ENCODE measurements around the gene AP2A1.
"Not testable (repeated sequence)": the region's sequence is repeated elsewhere in the genome, so short reads cannot be mapped to it uniquely, and the experiment has no call there.

The AP2A1 gene

GRCh38 chr19:49766930-49767299 is at the start of gene AP2A1:
Gene AP2A1, plus strand, starts transcription at chr19:49767001. Its CDS starts 133 bp downstream, at chr19:49767134.
- no peak for DNase-seq (ENCODE audit: low read depth)

DNA sequence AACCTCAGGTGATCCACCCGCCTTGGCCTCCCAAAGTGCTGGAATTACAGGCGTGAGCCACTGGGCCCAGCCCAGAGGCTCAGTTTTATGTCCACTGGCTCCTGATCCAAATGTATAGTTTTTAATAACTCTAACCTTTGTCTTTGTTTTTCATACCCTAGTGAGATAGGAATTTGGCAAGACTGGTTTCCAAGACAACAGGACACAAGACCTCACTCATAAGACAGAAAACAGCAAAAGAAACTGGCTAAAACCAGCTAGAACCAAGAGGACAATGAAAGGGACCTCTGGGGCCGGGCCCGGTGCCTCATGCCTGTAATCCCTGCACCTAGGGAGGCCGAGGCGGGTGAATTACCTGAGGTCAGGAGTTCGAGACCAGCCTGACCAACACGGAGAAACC is 48.3 kb upstream of the AP2A1 start:
- DNase-seq (ENCODE audit: low read depth) = no peak

DNA sequence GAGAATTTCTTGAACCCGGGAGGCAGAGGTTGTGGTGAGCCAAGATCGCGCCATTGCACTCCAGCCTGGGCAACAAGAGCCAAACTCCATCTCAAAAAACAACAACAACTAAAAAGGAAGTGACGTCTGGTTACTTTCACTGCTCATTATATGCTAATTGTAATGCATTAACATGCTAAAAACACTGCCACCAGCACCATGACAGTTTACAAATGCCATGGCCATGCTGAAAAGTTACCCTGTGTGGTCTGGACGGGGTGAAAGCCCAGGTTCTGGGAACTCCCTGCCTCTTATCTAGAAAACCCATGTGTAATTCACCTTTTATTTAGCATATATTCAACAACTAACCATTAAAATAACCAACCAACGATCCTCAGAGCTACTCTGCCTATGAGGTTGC is 47.8 kb upstream of the AP2A1 start:
- DNase-seq (ENCODE audit: low read depth) = no peak

DNA sequence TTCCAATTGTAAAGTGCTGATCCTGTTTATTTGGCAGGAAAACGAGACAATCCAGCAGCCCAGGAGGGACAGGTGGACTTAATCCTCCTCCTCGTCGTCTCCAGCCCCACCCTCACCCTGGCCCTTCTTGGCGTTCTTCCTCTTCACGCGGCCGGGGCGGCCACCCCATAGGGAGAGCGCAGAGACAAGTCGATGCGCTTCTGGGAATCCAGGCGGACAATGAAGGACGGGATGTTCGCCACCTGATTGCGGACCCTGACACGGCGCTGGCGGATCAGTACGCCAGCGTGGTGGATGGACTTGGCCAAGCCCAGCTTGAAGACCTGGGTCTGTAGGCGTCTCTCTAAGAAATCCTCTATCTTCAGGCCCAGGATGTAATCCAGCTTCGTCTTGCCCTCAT is 47.4 kb upstream of the AP2A1 start:
- not testable (repeated sequence) for DNase-seq (ENCODE audit: low read depth)

GRCh38 chr19:49727217-49728030 is 39.4 kb upstream of the AP2A1 start:
- DNase-seq (ENCODE audit: low read depth) = no peak

DNA sequence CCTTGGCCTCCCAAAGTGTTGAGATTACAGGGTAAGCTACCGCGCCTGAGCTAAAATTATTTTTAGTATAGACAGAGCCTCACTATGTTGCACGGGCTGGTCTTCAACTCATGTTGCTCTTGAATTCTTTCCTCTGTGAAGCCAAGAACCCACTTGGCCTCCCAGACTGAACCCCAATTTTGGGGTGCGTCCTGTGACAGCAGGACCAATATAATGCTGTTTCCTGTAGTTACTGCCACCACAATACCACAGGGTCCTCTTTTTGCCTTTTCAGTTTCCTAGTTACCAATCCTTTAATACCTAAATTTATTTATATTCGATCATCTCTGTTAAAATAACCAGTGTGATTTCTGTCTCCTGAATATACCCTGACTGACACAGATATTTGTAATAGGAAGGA is 36.6 kb upstream of the AP2A1 start:
- DNase-seq (ENCODE audit: low read depth) = no peak

- no peak for DNase-seq (ENCODE audit: low read depth)
Observed at GRCh38 chr19:49738268-49738667, 28.5 kb upstream of the AP2A1 start.

DNA sequence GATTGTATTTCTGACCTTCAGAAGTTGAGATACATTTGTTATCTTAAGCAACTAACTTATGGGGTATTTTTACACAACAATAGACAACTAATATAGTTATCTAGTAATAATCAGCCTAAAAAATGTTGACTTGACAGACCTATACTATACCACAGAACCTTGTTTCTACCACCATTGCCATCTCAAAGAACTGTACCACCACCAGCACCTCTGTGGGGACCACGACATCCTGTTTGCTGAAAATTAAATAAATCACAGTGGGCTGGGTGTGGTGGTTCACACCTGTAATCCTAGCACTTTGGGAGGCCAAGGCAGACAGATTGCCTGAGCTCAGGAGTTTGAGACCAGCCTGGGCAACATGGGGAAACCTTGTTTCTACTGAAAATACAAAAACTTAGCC is 27.7 kb upstream of the AP2A1 start:
- no peak for DNase-seq (ENCODE audit: low read depth)

- no peak for DNase-seq (ENCODE audit: low read depth)
Observed at GRCh38 chr19:49739933-49740332, 26.9 kb upstream of the AP2A1 start.

DNA sequence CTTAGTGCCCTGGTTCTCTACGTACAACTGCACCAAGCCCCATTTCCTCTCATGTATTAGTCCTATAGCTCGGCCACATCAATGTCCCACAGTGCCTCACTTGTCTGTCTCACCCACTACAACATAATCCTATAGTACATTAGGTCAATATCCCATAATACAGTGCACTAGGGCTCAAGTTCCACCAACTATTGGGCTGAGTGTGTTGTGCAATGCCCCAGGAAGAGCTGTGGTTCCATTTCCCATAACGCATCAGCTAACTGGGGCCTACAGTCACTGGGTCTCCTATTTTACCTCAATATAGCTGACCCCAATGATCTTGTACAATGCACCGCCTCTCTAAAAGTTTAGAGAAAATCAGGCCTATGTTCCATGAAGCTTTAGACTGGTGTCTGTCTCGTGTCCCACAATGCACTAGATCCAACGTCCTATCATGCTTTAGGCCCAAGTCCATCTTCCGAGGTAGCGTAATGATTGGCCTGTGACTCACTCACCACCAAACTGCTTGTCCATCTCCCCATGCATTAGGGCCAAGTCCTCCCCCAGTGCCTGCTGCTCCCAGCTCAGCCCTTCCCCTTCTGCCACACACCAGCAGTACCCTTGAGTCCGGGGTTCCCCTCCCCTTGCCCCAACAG is 25.5 kb upstream of the AP2A1 start:
- DNase-seq (ENCODE audit: low read depth) = no peak

DNA sequence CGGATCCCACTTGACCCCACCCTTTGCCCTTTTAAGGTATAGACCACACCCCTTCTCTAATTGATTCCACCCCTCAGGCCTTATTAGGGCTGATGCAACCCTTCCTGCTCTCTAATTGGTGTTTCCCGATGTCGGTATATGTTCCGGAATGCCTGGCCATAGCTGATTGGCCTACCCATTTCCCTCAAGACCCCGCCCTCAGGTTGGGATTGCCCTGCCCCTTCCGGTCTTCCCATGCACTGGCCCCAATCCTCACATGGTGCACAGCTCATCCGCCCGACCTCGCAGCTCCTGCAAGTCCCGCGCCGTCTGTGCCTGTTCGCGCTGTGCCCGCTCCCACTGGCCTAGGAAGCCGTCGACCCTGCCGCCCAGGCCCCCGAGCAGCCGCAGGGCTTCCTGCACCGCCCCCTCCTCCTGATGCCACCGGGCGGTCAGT is 21.8 kb upstream of the AP2A1 start:
- no peak for DNase-seq (ENCODE audit: low read depth)

- DNase-seq (ENCODE audit: low read depth) = peak; percentile 66
Observed at GRCh38 chr19:49746206-49746958, 20.4 kb upstream of the AP2A1 start.

GRCh38 chr19:49749055-49749716 is 17.6 kb upstream of the AP2A1 start:
- DNase-seq (ENCODE audit: low read depth) = no peak

DNA sequence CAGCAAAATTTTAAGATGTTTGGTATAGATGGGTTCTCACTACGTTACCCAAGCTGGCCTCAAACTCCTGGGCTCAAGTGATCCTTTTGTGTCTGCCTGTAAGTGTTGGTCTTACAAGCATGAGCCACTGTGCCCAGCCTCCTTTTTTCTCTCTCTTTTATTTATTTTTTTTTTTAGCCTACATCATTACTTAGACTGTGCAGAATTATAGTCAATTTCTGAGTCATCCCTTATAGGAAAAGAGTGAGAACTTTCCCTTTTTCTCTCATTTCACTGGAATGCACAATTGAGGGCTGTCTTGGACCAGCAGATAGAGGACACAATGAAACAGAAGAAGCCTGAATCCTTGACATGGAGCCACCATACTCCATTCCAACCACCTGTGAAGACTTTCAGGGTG is 17.0 kb upstream of the AP2A1 start:
- DNase-seq (ENCODE audit: low read depth) = no peak

DNA sequence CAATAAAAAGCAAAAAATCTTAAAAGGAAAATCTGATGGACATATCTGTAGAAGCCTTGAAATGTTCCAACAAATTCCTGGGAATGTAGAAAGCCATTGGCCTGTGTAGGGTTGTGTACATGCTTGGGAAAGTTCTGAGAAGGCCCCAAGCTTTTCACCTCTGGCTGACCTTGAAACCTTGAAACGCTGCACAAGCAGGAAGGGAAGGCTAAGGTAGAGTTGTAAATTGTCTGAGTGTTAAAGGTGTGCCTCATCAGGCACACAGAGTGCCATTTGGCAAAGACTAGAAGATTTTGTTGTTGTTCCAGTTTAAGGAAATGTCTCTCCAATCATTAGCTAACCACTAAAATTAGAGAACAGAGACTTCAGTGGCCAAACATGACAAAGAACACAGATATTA is 14.1 kb upstream of the AP2A1 start:
- no peak for DNase-seq (ENCODE audit: low read depth)

GRCh38 chr19:49755956-49756355 is 10.8 kb upstream of the AP2A1 start:
- no peak for DNase-seq (ENCODE audit: low read depth)

DNA sequence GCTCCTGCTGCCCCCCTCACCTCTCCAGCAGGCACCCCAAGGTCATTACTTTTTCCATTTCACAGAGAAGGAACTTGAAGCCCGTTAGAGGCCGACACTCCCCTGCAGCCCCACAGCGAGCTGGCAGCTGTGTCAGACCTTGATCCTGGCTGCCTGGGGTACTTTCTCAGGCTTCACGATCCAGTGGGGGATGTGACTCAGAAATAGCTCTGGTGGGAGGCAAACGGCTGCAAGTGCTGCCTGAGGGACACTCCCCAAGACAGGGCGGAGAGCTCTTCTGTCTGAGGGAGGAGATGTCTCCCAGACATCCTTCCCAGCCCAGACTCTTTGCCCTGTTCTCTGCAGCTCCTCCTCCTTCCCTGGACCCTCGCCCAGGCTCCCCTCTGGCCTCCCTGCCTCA is 8.5 kb upstream of the AP2A1 start:
- no peak for DNase-seq (ENCODE audit: low read depth)

- DNase-seq (ENCODE audit: low read depth) = no peak
Observed at GRCh38 chr19:49761249-49761624, 5.6 kb upstream of the AP2A1 start.

- DNase-seq (ENCODE audit: low read depth) = no peak
Observed at GRCh38 chr19:49761625-49762311, 5.0 kb upstream of the AP2A1 start.

GRCh38 chr19:49763230-49763629 is 3.6 kb upstream of the AP2A1 start, which contains the start of gene TSKS:
Gene TSKS, minus strand, starts transcription at chr19:49763306. Its CDS starts 59 bp downstream, at chr19:49763247.
- no peak for DNase-seq (ENCODE audit: low read depth)

DNA sequence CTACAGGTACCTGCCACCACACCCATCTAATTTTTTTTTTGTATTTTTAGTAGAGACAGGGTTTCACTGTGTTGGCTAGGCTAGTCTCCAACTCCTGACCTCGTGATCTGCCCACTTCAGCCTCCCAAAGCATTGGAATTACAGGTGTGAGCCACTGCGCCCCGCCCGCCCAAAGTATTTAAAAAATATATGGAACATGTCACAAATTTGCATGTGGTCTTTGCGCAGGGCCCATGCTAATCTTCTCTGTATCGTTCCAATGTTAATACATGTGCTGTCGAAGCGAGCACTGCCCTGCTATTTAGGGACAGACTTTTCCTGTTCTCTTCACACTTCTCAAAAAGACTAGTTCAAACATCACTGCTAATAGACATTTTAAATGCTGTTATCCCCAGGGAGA is 2.5 kb upstream of the AP2A1 start:
- no peak for DNase-seq (ENCODE audit: low read depth)

All from activated T-cell treated with anti-CD3 and anti-CD28 coated beads for 48 hours (primary cell).